Measurements from ENCODE around the gene CDKAL1.

DNA sequence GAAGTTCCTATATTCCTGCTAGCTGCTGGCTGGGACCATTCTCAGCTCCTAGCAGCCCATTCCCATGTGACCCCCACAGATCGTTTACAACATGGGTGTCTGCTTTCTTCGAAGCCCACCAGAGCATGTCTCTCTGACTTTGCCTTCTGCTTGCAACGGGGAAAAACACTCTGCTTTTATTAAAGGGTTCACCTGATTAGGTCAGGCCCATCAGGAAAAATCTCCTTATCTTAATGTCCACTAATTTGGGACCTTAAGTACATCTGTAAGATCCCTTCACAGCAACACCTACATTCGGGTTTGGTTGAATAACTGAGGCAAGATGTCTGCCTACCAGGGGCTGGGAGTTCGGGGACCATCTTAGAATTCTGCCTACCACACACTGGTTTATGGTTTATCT is 496.9 kb downstream of the CDKAL1 start:
- TF ChIP-seq POLR2AphosphoS5 (IDR thresholded peaks at IDR 0.05; ENCODE audit: low read depth, low read length) (no peak), FOXP2 (optimal IDR thresholded peaks at IDR 0.05; ENCODE audit: borderline replicate concordance, extremely low read depth, extremely low read length, insufficient read depth) (no peak), SIN3A (IDR thresholded peaks at IDR 0.05; ENCODE audit: borderline replicate concordance, insufficient read depth, low read length) (no peak), TAF1 (IDR thresholded peaks at IDR 0.05; ENCODE audit: borderline replicate concordance, insufficient read depth, low read length) (no peak)
- TF ChIP-seq, protein P1, sequence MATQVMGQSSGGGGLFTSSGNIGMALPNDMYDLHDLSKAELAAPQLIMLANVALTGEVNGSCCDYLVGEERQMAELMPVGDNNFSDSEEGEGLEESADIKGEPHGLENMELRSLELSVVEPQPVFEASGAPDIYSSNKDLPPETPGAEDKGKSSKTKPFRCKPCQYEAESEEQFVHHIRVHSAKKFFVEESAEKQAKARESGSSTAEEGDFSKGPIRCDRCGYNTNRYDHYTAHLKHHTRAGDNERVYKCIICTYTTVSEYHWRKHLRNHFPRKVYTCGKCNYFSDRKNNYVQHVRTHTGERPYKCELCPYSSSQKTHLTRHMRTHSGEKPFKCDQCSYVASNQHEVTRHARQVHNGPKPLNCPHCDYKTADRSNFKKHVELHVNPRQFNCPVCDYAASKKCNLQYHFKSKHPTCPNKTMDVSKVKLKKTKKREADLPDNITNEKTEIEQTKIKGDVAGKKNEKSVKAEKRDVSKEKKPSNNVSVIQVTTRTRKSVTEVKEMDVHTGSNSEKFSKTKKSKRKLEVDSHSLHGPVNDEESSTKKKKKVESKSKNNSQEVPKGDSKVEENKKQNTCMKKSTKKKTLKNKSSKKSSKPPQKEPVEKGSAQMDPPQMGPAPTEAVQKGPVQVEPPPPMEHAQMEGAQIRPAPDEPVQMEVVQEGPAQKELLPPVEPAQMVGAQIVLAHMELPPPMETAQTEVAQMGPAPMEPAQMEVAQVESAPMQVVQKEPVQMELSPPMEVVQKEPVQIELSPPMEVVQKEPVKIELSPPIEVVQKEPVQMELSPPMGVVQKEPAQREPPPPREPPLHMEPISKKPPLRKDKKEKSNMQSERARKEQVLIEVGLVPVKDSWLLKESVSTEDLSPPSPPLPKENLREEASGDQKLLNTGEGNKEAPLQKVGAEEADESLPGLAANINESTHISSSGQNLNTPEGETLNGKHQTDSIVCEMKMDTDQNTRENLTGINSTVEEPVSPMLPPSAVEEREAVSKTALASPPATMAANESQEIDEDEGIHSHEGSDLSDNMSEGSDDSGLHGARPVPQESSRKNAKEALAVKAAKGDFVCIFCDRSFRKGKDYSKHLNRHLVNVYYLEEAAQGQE (IDR thresholded peaks at IDR 0.05; ENCODE audit: insufficient read depth in 1 of 2, low read depth in 2 of 2, low read length in 2 of 2), result no peak
